ENCODE measurements around the gene IRF3.

The IRF3 gene

GRCh38 chr19:49665351-49666119, at the start of gene IRF3, which contains the start of gene BCL2L12:
IRF3 (minus strand) TSS chr19:49665857; CDS start chr19:49664838, 1,019 bp downstream.
BCL2L12 (plus strand) TSS chr19:49665933; CDS start chr19:49666693, 760 bp downstream.
- DNase-seq, result peak; percentile 97

GRCh38 chr19:49713236-49713845, 47.7 kb upstream of the IRF3 start:
- DNase-seq, result no peak

GRCh38 chr19:49712397-49712859, 46.8 kb upstream of the IRF3 start:
- DNase-seq, result no peak

- DNase-seq, result peak; percentile 1
Measured at GRCh38 chr19:49710372-49710951, 44.8 kb upstream of the IRF3 start.

GRCh38 chr19:49705919-49706318, 40.3 kb upstream of the IRF3 start:
- DNase-seq, result no peak

- no peak for DNase-seq
Measured at GRCh38 chr19:49704888-49705642, 39.4 kb upstream of the IRF3 start.

- DNase-seq, result no peak
Measured at GRCh38 chr19:49701271-49701786, 35.7 kb upstream of the IRF3 start.

- DNase-seq, result no peak
Measured at GRCh38 chr19:49700563-49700962, 34.9 kb upstream of the IRF3 start.

- DNase-seq, result no peak
Measured at GRCh38 chr19:49699364-49699763, 33.7 kb upstream of the IRF3 start.

GRCh38 chr19:49696865-49697264, 31.2 kb upstream of the IRF3 start:
- no peak for DNase-seq

GRCh38 chr19:49696115-49696514, 30.5 kb upstream of the IRF3 start:
- no peak for DNase-seq

GRCh38 chr19:49692147-49692506, 26.5 kb upstream of the IRF3 start:
- DNase-seq, result no peak

- DNase-seq, result peak; percentile 6
Measured at GRCh38 chr19:49691243-49692146, 25.8 kb upstream of the IRF3 start.

- DNase-seq, result peak; percentile 3
Measured at GRCh38 chr19:49690656-49691242, 25.1 kb upstream of the IRF3 start, which contains the start of gene CPT1C. CPT1C (plus strand) TSS chr19:49691116; CDS start chr19:49692253, 1,137 bp downstream.

- DNase-seq, result no peak
Measured at GRCh38 chr19:49690079-49690655, 24.5 kb upstream of the IRF3 start.

- no peak for DNase-seq
Measured at GRCh38 chr19:49689133-49690078, 23.7 kb upstream of the IRF3 start, which contains the start of gene ADM5. ADM5 (plus strand) TSS chr19:49689594; CDS start chr19:49689838, 244 bp downstream.

GRCh38 chr19:49688531-49689132, 23.0 kb upstream of the IRF3 start:
- no peak for DNase-seq

- no peak for DNase-seq
Measured at GRCh38 chr19:49687566-49688316, 22.1 kb upstream of the IRF3 start.

Measured in kidney glomerular epithelial cell (primary cell).